Chondrocyte (in vitro differentiated cells): ENCODE measurements around the gene COL16A1. TPM values are rescaled to one million over a fixed set of nuclear protein-coding genes. Genes with fewer than 3 reads are reported as not detected.
A peak's percentile ranks its signal among the peaks of the same experiment; 100 is the strongest.

ENCODE experiments used
- DNase-seq: peaks from one replicate; pipeline ENCODE4 v3.0.0; 2021; ENCODE audit warnings: mixed read lengths, low spot score
- H3K27ac Mint-ChIP-seq: one replicate; pipeline ENCODE4 v1.8.0; 2021; ENCODE audit warnings: mild to moderate bottlenecking, moderate library complexity, mixed read lengths; ENCODE audit not compliant: unreplicated experiment
- H3K27me3 Mint-ChIP-seq: 2 replicates; pipeline ENCODE4 v1.8.0; 2021; ENCODE audit warnings: low read depth, mixed read lengths
- H3K36me3 Mint-ChIP-seq: 2 replicates; pipeline ENCODE4 v1.8.0; 2021; ENCODE audit warnings: low read depth, mixed read lengths
- H3K4me1 Mint-ChIP-seq: 2 replicates; pipeline ENCODE4 v1.8.0; 2021; ENCODE audit warnings: low read depth, mild to moderate bottlenecking, mixed read lengths
- H3K4me3 Mint-ChIP-seq: one replicate; pipeline ENCODE4 v1.8.0; 2021; ENCODE audit warnings: mild to moderate bottlenecking, moderate library complexity, mixed read lengths; ENCODE audit not compliant: unreplicated experiment
- H3K9me3 Mint-ChIP-seq: 2 replicates; pipeline ENCODE4 v1.8.0; 2021; ENCODE audit warnings: low read depth, mixed read lengths
- CTCF ChIP-seq: fragments of 200-600 bp; sonication (generic); IDR thresholded peaks from 2 replicates; pipeline ENCODE4 v1.5.0; 2021; ENCODE audit warnings: antibody characterized with exemption, mild to moderate bottlenecking, moderate library complexity
- total RNA-seq: library from RNA; stranded (reverse); gene quantifications from 3 replicates; pipeline ENCODE4 v1.2.1, GENCODE V29; 2021

COL16A1 gene
- total RNA-seq, 1 donor from 2014 or later = 230 TPM

GRCh38 chr1:31645274-31645568 lies 58.6 kb downstream of the COL16A1 start:
- no peak for DNase-seq
- TF ChIP-seq CTCF = no peak
- H3K36me3 Mint-ChIP-seq = no peaks in the 10 kb centered on the region
- H3K27me3 Mint-ChIP-seq = no peaks in the 10 kb centered on the region
- H3K27ac Mint-ChIP-seq = peak overlapping the region; percentile 100
- H3K9me3 Mint-ChIP-seq = no peaks in the 10 kb centered on the region
- H3K4me3 Mint-ChIP-seq = peak overlapping the region; percentile 96
- H3K4me1 Mint-ChIP-seq = peaks cover 64% of the 10 kb centered on the region

DNA sequence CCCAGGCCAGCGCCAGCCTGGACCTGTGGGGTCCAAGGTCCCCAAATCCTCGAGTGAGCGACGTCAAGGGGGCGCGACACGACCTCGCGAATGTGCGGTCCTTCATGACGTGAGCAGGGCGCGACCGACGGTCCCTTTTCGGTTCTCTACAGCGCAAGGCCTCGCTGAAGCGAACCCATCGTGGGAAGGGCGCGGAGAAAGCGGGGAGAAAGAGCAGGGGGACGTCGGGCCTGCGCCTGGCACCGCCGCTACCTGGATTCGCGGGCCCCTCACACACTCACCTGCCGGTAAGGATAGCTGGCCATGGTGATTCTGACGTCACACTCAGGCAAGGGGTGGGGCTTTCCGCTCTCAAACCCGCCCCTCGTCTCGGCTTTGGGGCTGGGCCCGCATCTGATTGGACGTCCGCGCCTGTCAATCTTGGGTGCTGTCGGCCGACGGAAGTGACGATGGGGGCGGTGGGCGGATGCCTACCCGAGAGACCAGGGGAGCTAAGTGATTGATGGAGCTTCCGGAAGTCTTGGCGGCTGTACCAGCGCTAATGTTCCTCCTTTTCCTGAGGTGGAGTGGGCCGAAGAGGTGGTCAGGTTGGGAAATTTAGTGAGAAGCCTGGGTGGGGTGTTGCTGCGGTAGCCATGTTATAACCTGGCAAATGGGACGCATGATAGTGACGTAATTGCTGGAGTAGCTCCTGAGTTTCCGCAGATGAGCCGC lies 59.1 kb downstream of the COL16A1 start, which contains the start of gene PEF1:
TSS of gene PEF1 (minus strand) at position 317 of the 714 bp plus-strand sequence. CDS start at position 305, 12 bp downstream.
- peak; percentile 21 for TF ChIP-seq CTCF
- H3K27ac Mint-ChIP-seq = peak within 1 kb of the TSS; percentile 100
- peak; percentile 99 for DNase-seq
- H3K4me3 Mint-ChIP-seq = peak within 1 kb of the TSS; percentile 96
- H3K9me3 Mint-ChIP-seq = no peaks in the 10 kb centered on the region
- H3K36me3 Mint-ChIP-seq = no peaks in the 10 kb centered on the region
- H3K4me1 Mint-ChIP-seq = peaks cover 59% of the 10 kb centered on the region
- no peaks in the 10 kb centered on the region for H3K27me3 Mint-ChIP-seq

DNA sequence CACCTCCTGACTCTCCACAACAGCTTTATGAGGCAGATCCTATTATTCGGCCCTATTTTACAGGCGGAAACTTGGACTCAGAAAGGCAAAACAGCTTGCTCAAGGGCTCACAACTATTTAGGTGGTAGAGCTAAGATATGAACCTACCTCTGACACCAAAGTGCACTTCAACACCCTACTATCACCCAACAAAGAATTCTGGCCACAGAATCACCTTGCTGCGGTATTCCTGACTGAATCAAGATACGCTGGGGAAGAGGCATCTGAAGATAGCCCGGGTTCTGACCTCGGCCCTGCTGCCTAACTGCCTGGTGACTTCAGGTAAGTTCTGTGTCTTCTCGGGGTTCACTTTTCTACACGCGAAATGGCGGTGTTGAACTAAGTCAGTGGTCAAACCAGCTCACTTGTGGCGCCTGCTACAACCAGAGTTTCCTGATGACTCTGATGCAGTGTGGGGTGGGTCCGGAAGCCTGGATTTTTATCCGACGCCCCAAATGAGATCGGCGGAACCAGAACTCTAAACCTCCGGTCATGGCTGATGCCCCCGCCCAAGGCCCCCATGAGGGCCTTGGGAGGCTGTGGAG lies 59.7 kb downstream of the COL16A1 start:
- H3K9me3 Mint-ChIP-seq = no peaks in the 10 kb centered on the region
- H3K36me3 Mint-ChIP-seq = no peaks in the 10 kb centered on the region
- peak overlapping the region; percentile 96 for H3K4me3 Mint-ChIP-seq
- DNase-seq = no peak
- TF ChIP-seq CTCF = no peak
- peak overlapping the region; percentile 100 for H3K27ac Mint-ChIP-seq
- peaks cover 52% of the 10 kb centered on the region for H3K4me1 Mint-ChIP-seq
- no peaks in the 10 kb centered on the region for H3K27me3 Mint-ChIP-seq

- DNase-seq = no peak
- Mint-ChIP-seq H3K4me3 (no peak overlapping the region), H3K36me3 (no peaks in the 10 kb centered on the region)
Measured at GRCh38 chr1:31642897-31643296, 60.9 kb downstream of the COL16A1 start.

DNA sequence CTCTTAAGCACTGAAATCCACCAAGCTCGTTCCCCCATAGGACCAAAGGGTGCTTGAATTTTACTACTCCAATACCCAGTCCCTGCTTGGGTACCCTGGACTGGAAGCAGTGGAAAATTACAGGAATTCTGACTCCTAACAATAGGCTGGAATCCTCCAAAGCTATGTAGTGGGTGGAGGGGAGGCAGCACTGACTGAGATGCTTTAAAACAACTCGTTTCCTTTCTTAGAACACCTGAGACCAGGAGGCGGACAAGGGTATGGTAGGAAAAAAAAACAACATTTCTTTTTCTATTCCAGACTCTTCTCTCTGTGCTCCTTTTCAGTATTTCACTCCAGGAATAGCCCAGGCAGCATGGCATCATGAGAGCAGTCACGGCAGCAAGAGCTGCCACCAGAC lies 61.5 kb downstream of the COL16A1 start:
- Mint-ChIP-seq H3K4me1 (peaks cover 38% of the 10 kb centered on the region), H3K4me3 (no peak overlapping the region), H3K27ac (no peak overlapping the region), H3K27me3 (no peaks in the 10 kb centered on the region), H3K36me3 (no peaks in the 10 kb centered on the region), H3K9me3 (no peaks in the 10 kb centered on the region)
- no peak for TF ChIP-seq CTCF
- DNase-seq = no peak

More at GRCh38 chr1:31642897-31643296, 60.9 kb downstream of the COL16A1 start:
- Mint-ChIP-seq H3K4me1 (peaks cover 42% of the 10 kb centered on the region), H3K27ac (no peak overlapping the region), H3K9me3 (no peaks in the 10 kb centered on the region), H3K27me3 (no peaks in the 10 kb centered on the region)
- no peak for TF ChIP-seq CTCF
